HepG2 (cell line): Measurements from ENCODE around the gene RNASE8. TPM values are rescaled to one million over a fixed set of nuclear protein-coding genes. Genes with fewer than 3 reads are reported as not detected.
A peak's percentile ranks its signal among the peaks of the same experiment; 100 is the strongest.

Source experiments
- ARID5B ChIP-seq: IDR thresholded peaks from 2 replicates; pipeline ENCODE4 v1.4.0; 2020; ENCODE audit warnings: mild to moderate bottlenecking, missing genetic modification reagents
- DDIT3 ChIP-seq: sonication (generic); formaldehyde crosslinking; IDR thresholded peaks from 2 replicates; pipeline ENCODE4 v1.4.0; 2020; ENCODE audit warnings: mild to moderate bottlenecking, missing genetic modification reagents
- FOXO4 ChIP-seq: sonication (generic); formaldehyde crosslinking; conservative IDR thresholded peaks from 2 replicates; pipeline ENCODE4 v1.8.1; 2023; ENCODE audit warnings: missing genetic modification reagents
- HNRNPH1 ChIP-seq: fragments of 200-400 bp; formaldehyde crosslinking; optimal IDR thresholded peaks from 2 replicates; pipeline ENCODE3; 2017; ENCODE audit warnings: mild to moderate bottlenecking, low read depth, low read length
- HOXA5 ChIP-seq: sonication (generic); formaldehyde crosslinking; IDR thresholded peaks from 2 replicates; pipeline ENCODE4 v1.4.0; 2020; ENCODE audit warnings: missing genetic modification reagents
- IRF2 ChIP-seq: IDR thresholded peaks from 2 replicates; pipeline ENCODE4 v1.6.1; 2018; ENCODE audit warnings: missing genetic modification reagents, missing compliant biosample characterization
- KLF13 ChIP-seq: sonication (generic); formaldehyde crosslinking; IDR thresholded peaks from 2 replicates; pipeline ENCODE4 v1.4.0; 2020; ENCODE audit warnings: mild to moderate bottlenecking, missing genetic modification reagents
- MAFF ChIP-seq: IDR thresholded peaks from 2 replicates; pipeline ENCODE4 v1.6.1; 2011; ENCODE audit warnings: low read depth, low read length, improper control_type of control experiment
- MATR3 ChIP-seq: sonication (generic); formaldehyde crosslinking; IDR thresholded peaks from 2 replicates; pipeline ENCODE4 v1.4.0; 2020; ENCODE audit warnings: missing genetic modification reagents
- PCBP1 ChIP-seq: fragments of 200-400 bp; formaldehyde crosslinking; IDR thresholded peaks from 2 replicates; pipeline ENCODE4 v1.6.1; 2017; ENCODE audit warnings: mild to moderate bottlenecking, low read depth, low read length, borderline replicate concordance
- POGZ ChIP-seq: sonication (generic); formaldehyde crosslinking; IDR thresholded peaks from 2 replicates; pipeline ENCODE4 v1.4.0; 2020; ENCODE audit warnings: mild to moderate bottlenecking, missing genetic modification reagents
- TBX2 ChIP-seq: sonication (generic); formaldehyde crosslinking; IDR thresholded peaks from 2 replicates; pipeline ENCODE4 v1.5.0; 2020; ENCODE audit warnings: missing genetic modification reagents, mild to moderate bottlenecking, borderline replicate concordance
- TEF ChIP-seq: sonication (generic); formaldehyde crosslinking; IDR thresholded peaks from 2 replicates; pipeline ENCODE4 v1.5.0; 2020; ENCODE audit warnings: missing genetic modification reagents
- WIZ ChIP-seq: sonication (generic); formaldehyde crosslinking; IDR thresholded peaks from 2 replicates; pipeline ENCODE4 v1.5.1; 2020; ENCODE audit warnings: mild to moderate bottlenecking, missing genetic modification reagents
- ZMYM4 ChIP-seq: sonication (generic); formaldehyde crosslinking; IDR thresholded peaks from 2 replicates; pipeline ENCODE4 v1.8.1; 2023; ENCODE audit warnings: mild to moderate bottlenecking, missing genetic modification reagents
- ZNF264 ChIP-seq: sonication (generic); formaldehyde crosslinking; IDR thresholded peaks from 2 replicates; pipeline ENCODE4 v1.4.0; 2020; ENCODE audit warnings: missing genetic modification reagents
- ZNF546 ChIP-seq: sonication (generic); formaldehyde crosslinking; conservative IDR thresholded peaks from 2 replicates; pipeline ENCODE4 v1.8.1; 2023; ENCODE audit warnings: mild to moderate bottlenecking, missing genetic modification reagents
- ZNF552 ChIP-seq: sonication (generic); formaldehyde crosslinking; IDR thresholded peaks from 2 replicates; pipeline ENCODE4 v1.9.0; 2022; ENCODE audit warnings: missing genetic modification reagents, mild to moderate bottlenecking, borderline replicate concordance
- ZNF652 ChIP-seq: IDR thresholded peaks from 2 replicates; pipeline ENCODE4 v1.6.1; 2016; ENCODE audit warnings: low read depth, borderline replicate concordance
- ZNF660 ChIP-seq: sonication (generic); formaldehyde crosslinking; IDR thresholded peaks from 2 replicates; pipeline ENCODE4 v1.5.1; 2020; ENCODE audit warnings: mild to moderate bottlenecking, low read depth, missing genetic modification reagents, borderline replicate concordance
- ZNF841 ChIP-seq: sonication (generic); formaldehyde crosslinking; IDR thresholded peaks from 2 replicates; pipeline ENCODE4 v1.8.1; 2023; ENCODE audit warnings: missing genetic modification reagents, borderline replicate concordance
- ZSCAN22 ChIP-seq: sonication (generic); formaldehyde crosslinking; IDR thresholded peaks from 2 replicates; pipeline ENCODE4 v1.4.0; 2020; ENCODE audit warnings: mild to moderate bottlenecking, missing genetic modification reagents
- polyA plus RNA-seq, 8 experiments: library from polyadenylated mRNA; depleted of rRNA in 3 of 8; stranded (reverse) in 7 of 8; unstranded in 1 of 8; fragments of >200 nt; fragmentation: Illumina TruSeq in 4 of 8; extraction: Trizol in 4 of 8; gene quantifications; 2 replicates each; pipeline versions ENCODE4 v1.2.1 to v1.2.3, GENCODE V29; 2011 to 2016; ENCODE audit warnings: low read depth in 4 of 8, missing spikeins in 1 of 8, mixed read lengths in 1 of 8; ENCODE audit not compliant: insufficient read depth in 1 of 8
- total RNA-seq, 5 experiments: library from RNA; depleted of rRNA; stranded (reverse); fragments of >200 nt; fragmentation: Illumina TruSeq; extraction: Trizol; gene quantifications; 2 replicates each; pipeline ENCODE4 v1.2.3, GENCODE V29; 2016; ENCODE audit warnings: low read depth in 1 of 5
- TF ChIP-seq, protein P1 (sequence below): sonication (generic); formaldehyde crosslinking; IDR thresholded peaks from 2 replicates; pipeline ENCODE4 v1.9.0; 2022; ENCODE audit warnings: missing genetic modification reagents, mild to moderate bottlenecking, borderline replicate concordance

Gene RNASE8
- total and polyA plus RNA-seq, 2 of the 13 experiments (the other 11 are each of a cell fraction or from before 2014, with no cell fraction given) = not detected

GRCh38 chr14:21070610-21071224 is 13.1 kb downstream of the RNASE8 start (continued):
- TF ChIP-seq FOXO4 (CRISPR knock-in tag) = no peak
- no peak for TF ChIP-seq ZNF660
- TF ChIP-seq DDIT3 (CRISPR knock-in tag) = no peak
- TF ChIP-seq ZSCAN22 (CRISPR knock-in tag) = no peak
- no peak for TF ChIP-seq MATR3 (CRISPR knock-in tag)
- no peak for TF ChIP-seq KLF13 (CRISPR knock-in tag)
- no peak for TF ChIP-seq ZNF841 (CRISPR knock-in tag)
- 0 out of 2 replicates have a peak, but pooled peaks have one; percentile 21 for TF ChIP-seq TEF (CRISPR knock-in tag)
- TF ChIP-seq, protein P1, sequence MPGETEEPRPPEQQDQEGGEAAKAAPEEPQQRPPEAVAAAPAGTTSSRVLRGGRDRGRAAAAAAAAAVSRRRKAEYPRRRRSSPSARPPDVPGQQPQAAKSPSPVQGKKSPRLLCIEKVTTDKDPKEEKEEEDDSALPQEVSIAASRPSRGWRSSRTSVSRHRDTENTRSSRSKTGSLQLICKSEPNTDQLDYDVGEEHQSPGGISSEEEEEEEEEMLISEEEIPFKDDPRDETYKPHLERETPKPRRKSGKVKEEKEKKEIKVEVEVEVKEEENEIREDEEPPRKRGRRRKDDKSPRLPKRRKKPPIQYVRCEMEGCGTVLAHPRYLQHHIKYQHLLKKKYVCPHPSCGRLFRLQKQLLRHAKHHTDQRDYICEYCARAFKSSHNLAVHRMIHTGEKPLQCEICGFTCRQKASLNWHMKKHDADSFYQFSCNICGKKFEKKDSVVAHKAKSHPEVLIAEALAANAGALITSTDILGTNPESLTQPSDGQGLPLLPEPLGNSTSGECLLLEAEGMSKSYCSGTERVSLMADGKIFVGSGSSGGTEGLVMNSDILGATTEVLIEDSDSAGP (CRISPR knock-in tag) = peak; percentile 70; the same call in 1 of the 2 replicates
- TF ChIP-seq IRF2 (CRISPR knock-in tag) = no peak
- no peak for TF ChIP-seq MAFF
- TF ChIP-seq ZNF546 (CRISPR knock-in tag) = no peak
- no peak for TF ChIP-seq TBX2
- TF ChIP-seq HNRNPH1 = no peak
- TF ChIP-seq ARID5B (CRISPR knock-in tag) = no peak
- peak; percentile 13; the same call in 1 of the 2 replicates for TF ChIP-seq HOXA5 (CRISPR knock-in tag)
- TF ChIP-seq ZNF652 (CRISPR knock-in tag) = no peak
- TF ChIP-seq WIZ (CRISPR knock-in tag) = no peak
- no peak for TF ChIP-seq ZNF552 (CRISPR knock-in tag)
- TF ChIP-seq ZNF264 (CRISPR knock-in tag) = no peak
- peak; percentile 23; the same call in 1 of the 2 replicates for TF ChIP-seq POGZ
- TF ChIP-seq ZMYM4 = peak; percentile 4; the same call in 1 of the 2 replicates
- no peak; the same call in 1 of the 2 replicates for TF ChIP-seq PCBP1
